Aorta (tissue), 5 donors: ENCODE results near the gene NCR1. TPM values are rescaled to one million over a fixed set of nuclear protein-coding genes. Genes with fewer than 3 reads are reported as not detected.
"Not testable (repeated sequence)": the region's sequence is repeated elsewhere in the genome, so short reads cannot be mapped to it uniquely, and the experiment has no call there.

Experiments
- ATAC-seq: fragments of 200-7000 bp; cut with Tn5 transposase; one replicate; pipeline ENCODE4 v1.9.1; 2022; ENCODE audit warnings: moderate library complexity; ENCODE audit not compliant: low FRiP score
- DNase-seq, 2 donors: peaks; one replicate each; pipeline ENCODE4 v3.0.0-alpha.2; 2020
- H3K27ac ChIP-seq, 2 donors: one replicate each; pipeline ENCODE4 v1.5.1; 2013; ENCODE audit warnings: low read length in 2 of 2, mild to moderate bottlenecking in 2 of 2, moderate library complexity in 2 of 2, control low read depth in 1 of 2, inconsistent platforms in 1 of 2, low read depth in 1 of 2
- H3K27me3 ChIP-seq, 2 donors: one replicate each; pipeline ENCODE4 v1.6.1; 2013; ENCODE audit warnings: control low read depth in 1 of 2, low read length in 1 of 2, mild to moderate bottlenecking in 1 of 2, moderate library complexity in 1 of 2; ENCODE audit not compliant: insufficient read depth in 2 of 2, control insufficient read depth in 1 of 2
- H3K36me3 ChIP-seq, 2 donors: one replicate each; pipeline ENCODE4 v1.6.1; 2013; ENCODE audit warnings: control low read depth in 1 of 2, low read length in 1 of 2, mild to moderate bottlenecking in 1 of 2; ENCODE audit not compliant: insufficient read depth in 2 of 2, control insufficient read depth in 1 of 2
- H3K4me1 ChIP-seq, 2 donors: one replicate each; pipeline ENCODE4 v1.6.1; 2013; ENCODE audit warnings: low read length in 2 of 2, control low read depth in 1 of 2, mild to moderate bottlenecking in 1 of 2, moderate library complexity in 1 of 2; ENCODE audit not compliant: insufficient read depth in 2 of 2, control insufficient read depth in 1 of 2
- H3K4me3 ChIP-seq, 2 donors: one replicate each; pipeline ENCODE4 v1.5.1; 2013; ENCODE audit warnings: low read length in 2 of 2, control low read depth in 1 of 2, mild to moderate bottlenecking in 1 of 2
- H3K9me3 ChIP-seq: one replicate; pipeline ENCODE4 v1.6.1; 2013; ENCODE audit warnings: mild to moderate bottlenecking, low read length; ENCODE audit not compliant: control insufficient read depth
- WGBS, 2 donors: extraction: QIAGEN DNeasy Blood & Tissue Kit; methylation state at CpG; one replicate each; pipeline ENCODE4 v1.1.7; 2013; 5-methylcytosine and 5-hydroxymethylcytosine counted together
- intact Hi-C, 2 donors: fragments of 100-400 bp; cut with DNase I; formaldehyde crosslinking; loops; one replicate each; pipeline versions ENCODE4 v1.14.2 to v1.15.0; 2022
- polyA plus RNA-seq, 2 donors: library from polyadenylated mRNA; stranded (reverse); fragments of 200-250 nt; gene quantifications; one replicate each; pipeline ENCODE4 v1.2.3, GENCODE V29; 2013
- total RNA-seq, 2 donors: library from RNA; stranded (reverse); fragmentation: NEBNext Ultra II Directional; extraction: Animal tissue kit (Norgen Biotek cat#: 25700); gene quantifications; one replicate each; pipeline ENCODE4 v1.2.1, GENCODE V29; 2021
- donor health status: healthy with polysubstance abuse.
- donor health status: Bipolar disorder and iron deficiency.
- donor health status: DM: no; HTN: no; CAD: no.
- donor health status: DM: no; HTN: no; CAD: no.
- donor health status: DM: yes; HTN: yes; CAD: no.

The NCR1 gene
- total and polyA plus RNA-seq, 4 donors = 0.72 to 1.0 TPM; not detected in 2

DNA sequence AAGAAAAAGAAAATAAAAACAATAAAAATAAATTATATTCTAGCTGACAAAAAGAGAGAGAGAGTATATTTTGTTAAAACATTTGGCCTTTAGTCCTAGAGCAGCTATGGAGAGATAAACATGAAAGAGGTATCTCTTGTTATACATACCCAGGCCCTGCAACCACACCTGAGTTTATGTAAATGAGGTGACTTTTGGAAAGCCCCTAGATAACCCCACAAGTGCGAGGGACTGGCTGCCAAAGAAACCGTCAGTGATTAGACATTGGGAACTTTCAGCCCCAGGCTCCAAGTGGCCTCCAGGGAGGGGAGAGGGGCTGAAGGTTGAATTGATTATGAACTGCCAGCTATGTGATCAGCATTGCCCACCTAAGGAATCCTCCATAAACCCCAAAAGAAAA, 43.5 kb downstream of the NCR1 start:
- WGBS, 2 donors = 29 to 64% methylated on average over 2 of the region's 2 CpGs
- H3K9me3 ChIP-seq = no peaks in the 10 kb centered on the region
- intact Hi-C loops = no loop called here
- no peaks in the 10 kb centered on the region for H3K27me3 ChIP-seq
- DNase-seq = no peak
- H3K4me1 ChIP-seq = no peaks in the 10 kb centered on the region
- H3K4me3 ChIP-seq = no peak overlapping the region
- ATAC-seq = no peak
- no peaks in the 10 kb centered on the region for H3K36me3 ChIP-seq
- no peak overlapping the region for H3K27ac ChIP-seq

DNA sequence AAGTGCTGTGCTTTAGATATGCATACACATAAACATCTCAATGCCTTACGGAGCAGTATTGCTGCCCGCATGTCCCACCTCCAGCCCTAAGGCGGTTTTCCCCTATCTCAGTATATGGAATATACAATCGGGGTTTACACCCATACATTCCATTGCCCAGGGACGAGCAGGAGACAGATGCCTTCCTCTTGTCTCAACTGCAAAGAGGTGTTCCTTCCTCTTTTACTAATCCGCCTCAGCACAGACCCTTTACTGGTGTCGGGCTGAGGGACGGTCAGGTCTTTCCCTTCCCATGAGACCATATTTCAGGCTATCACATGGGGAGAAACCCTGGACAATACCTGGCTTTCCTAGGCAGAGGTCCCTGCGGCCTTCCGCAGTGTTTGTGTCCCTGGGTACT, 44.6 kb downstream of the NCR1 start:
- H3K27ac ChIP-seq, DNase-seq, H3K27me3 ChIP-seq, ATAC-seq, H3K4me1 ChIP-seq, intact Hi-C loops, H3K9me3 ChIP-seq, H3K4me3 ChIP-seq, H3K36me3 ChIP-seq: not testable (repeated sequence)
- 54 to 58% methylated on average over 6 to 10 of the region's 10 CpGs for WGBS, 2 donors

DNA sequence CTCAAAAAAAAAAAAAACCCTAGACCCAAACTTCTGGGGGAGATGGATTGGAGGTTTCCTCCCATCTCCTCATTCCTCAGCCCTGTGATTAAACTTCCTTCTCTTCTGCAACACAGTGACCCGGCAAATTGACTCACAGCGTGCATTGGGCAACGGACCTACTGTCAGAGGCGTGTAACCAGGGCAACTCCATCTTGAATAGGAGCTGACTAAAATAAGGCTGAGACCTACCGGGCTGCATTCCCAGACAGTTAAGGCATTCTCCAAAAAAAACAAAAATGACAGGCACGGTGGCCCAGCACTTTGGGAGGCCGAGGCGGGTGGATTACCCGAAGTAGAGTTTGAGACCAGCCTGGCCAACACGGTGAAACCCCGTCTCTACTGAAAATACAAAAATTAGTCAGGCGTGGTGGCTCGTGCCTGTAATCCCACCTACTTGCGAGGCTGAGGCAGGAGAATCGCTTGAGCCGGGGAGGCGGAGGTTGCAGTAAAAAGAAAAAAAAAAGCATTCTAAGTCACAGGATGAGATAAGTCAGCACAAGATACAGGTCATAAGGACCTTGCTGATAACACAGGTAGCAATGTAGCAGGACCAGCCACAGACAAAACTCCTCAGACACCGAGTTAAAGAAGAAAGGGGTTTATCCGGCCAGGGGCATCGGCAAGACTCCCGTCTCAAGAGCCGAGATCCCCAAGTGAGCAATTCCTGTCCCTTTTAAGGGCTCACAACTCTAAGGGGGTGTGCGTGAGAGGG, 46.8 kb downstream of the NCR1 start:
- ATAC-seq = no peak
- DNase-seq = no peak
- H3K27ac ChIP-seq = no peak overlapping the region
- H3K9me3 ChIP-seq = no peaks in the 10 kb centered on the region
- 64 to 70% methylated on average over 23 of the region's 23 CpGs for WGBS, 2 donors
- no peaks in the 10 kb centered on the region for H3K36me3 ChIP-seq
- H3K4me3 ChIP-seq = no peak overlapping the region
- H3K4me1 ChIP-seq = no peaks in the 10 kb centered on the region
- H3K27me3 ChIP-seq = no peaks in the 10 kb centered on the region
- intact Hi-C loops = no loop called here

DNA sequence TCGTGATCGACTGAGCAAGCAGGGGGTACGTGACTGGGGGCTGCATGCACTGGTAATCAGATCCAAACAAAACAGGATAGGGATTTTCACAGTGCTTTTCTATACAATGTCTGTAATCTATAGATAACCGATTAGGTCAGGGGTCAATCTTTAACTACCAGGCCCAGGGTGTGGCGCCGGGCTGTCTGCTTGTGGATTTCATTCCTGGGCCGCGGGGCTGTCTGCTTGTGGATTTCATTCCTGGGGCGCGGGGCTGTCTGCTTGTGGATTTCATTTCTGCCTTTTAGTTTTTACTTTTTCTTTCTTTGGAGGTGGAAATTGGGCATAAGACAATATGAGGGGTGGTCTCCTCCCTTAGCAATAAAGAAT, 47.4 kb downstream of the NCR1 start:
- H3K27me3 ChIP-seq, H3K4me1 ChIP-seq, H3K4me3 ChIP-seq, H3K9me3 ChIP-seq, DNase-seq, intact Hi-C loops, H3K27ac ChIP-seq, H3K36me3 ChIP-seq, ATAC-seq: not testable (repeated sequence)
- 85 to 93% methylated on average over 10 of the region's 10 CpGs for WGBS, 2 donors

DNA sequence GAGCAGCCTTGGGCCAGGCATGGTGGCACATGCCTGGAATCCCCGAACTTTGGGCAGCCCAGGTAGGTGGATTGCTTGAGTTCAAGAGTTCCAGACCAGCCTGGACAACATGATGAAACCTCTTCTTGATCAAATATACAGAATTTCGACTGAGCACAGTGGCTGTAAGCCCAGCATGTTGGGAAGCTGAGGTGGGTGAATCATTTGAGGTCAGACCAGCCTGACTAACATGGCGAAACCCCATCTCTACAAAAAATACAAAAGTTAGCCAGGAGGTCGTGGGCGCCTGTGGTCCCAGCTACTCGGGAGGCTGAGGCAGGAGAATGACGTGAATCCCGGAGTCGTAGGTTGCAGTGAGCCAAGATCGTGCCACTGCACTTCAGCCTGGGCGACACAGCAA, 49.4 kb downstream of the NCR1 start:
- H3K27me3 ChIP-seq = no peaks in the 10 kb centered on the region

DNA sequence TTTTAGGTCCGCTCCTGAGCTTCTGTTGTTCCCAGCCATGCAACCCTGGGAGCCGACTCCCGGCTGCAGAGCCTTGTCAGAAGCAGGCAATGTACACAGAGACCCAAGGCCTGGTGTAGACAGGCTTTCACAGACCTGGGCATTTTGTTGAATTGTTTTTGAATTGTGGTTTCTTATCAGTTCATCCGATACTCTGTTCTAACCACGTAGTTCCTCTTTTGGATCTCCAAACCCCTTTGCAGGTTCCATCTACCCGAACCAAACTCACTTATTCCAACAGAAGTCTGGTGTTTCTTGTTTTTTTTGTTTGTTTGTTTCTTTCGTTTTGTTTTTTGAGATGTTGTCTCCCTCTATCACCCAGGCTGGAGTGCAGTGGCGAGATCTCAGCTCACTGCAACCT, 53.9 kb downstream of the NCR1 start:
- no peak for DNase-seq
- H3K4me1 ChIP-seq = no peaks in the 10 kb centered on the region
- 74 to 77% methylated on average over 8 of the region's 8 CpGs for WGBS, 2 donors
- H3K27me3 ChIP-seq = no peaks in the 10 kb centered on the region
- intact Hi-C loops = no loop called here
- no peak for ATAC-seq
- no peak overlapping the region for H3K27ac ChIP-seq
- no peaks in the 10 kb centered on the region for H3K36me3 ChIP-seq
- H3K9me3 ChIP-seq = no peaks in the 10 kb centered on the region
- H3K4me3 ChIP-seq = no peak overlapping the region

More for the DNA sequence above, 49.4 kb downstream of the NCR1 start:
- no peak for ATAC-seq
- no peaks in the 10 kb centered on the region for H3K4me1 ChIP-seq
- H3K9me3 ChIP-seq = no peaks in the 10 kb centered on the region
- no peak for DNase-seq
- intact Hi-C loops = no loop called here
- H3K27ac ChIP-seq = no peak overlapping the region
- H3K4me3 ChIP-seq = no peak overlapping the region
- H3K36me3 ChIP-seq = no peaks in the 10 kb centered on the region
- 86 to 88% methylated on average over 11 of the region's 11 CpGs for WGBS, 2 donors

Other genes with a start within 250 kb of the NCR1 start
- 10 to 100 TPM; 10.1 to 15.1 TPM for gene LILRB4, start 243.2 kb upstream of the NCR1 start, total RNA-seq
- 10 to 100 TPM in 1 of 2 donors, under 1 TPM in 1; 1.00 to 11.4 TPM for gene LILRB4, start 243.2 kb upstream of the NCR1 start, polyA plus RNA-seq
- gene KIR3DL3, start 181.7 kb upstream of the NCR1 start, total RNA-seq = not detected
- not detected for gene KIR3DL3, start 181.7 kb upstream of the NCR1 start, polyA plus RNA-seq
- gene KIR2DL3, start 167.6 kb upstream of the NCR1 start, total RNA-seq = not detected
- not detected for gene KIR2DL3, start 167.6 kb upstream of the NCR1 start, polyA plus RNA-seq
- not detected for gene KIR2DL1, start 136.4 kb upstream of the NCR1 start, total RNA-seq
- gene KIR2DL1, start 136.4 kb upstream of the NCR1 start, polyA plus RNA-seq = not detected
- gene KIR2DL4, start 102.5 kb upstream of the NCR1 start, total RNA-seq = not detected
- gene KIR2DL4, start 102.5 kb upstream of the NCR1 start, polyA plus RNA-seq = under 1 TPM in 1 of 2 donors, not detected in 1; 0.72 TPM
- not detected for gene KIR3DL1, start 89.7 kb upstream of the NCR1 start, total RNA-seq
- not detected for gene KIR3DL1, start 89.7 kb upstream of the NCR1 start, polyA plus RNA-seq
- gene KIR2DS4, start 73.5 kb upstream of the NCR1 start, total RNA-seq = not detected
- not detected for gene KIR2DS4, start 73.5 kb upstream of the NCR1 start, polyA plus RNA-seq
- not detected for gene KIR3DL2, start 55.7 kb upstream of the NCR1 start, total RNA-seq
- under 1 TPM in 1 of 2 donors, not detected in 1; 0.20 TPM for gene KIR3DL2, start 55.7 kb upstream of the NCR1 start, polyA plus RNA-seq
- gene FCAR, start 31.9 kb upstream of the NCR1 start, total RNA-seq = 1 to 10 TPM; 2.0 to 5.2 TPM
- gene FCAR, start 31.9 kb upstream of the NCR1 start, polyA plus RNA-seq = not detected
- not detected for gene NLRP7, start 41.4 kb downstream of the NCR1 start, total RNA-seq
- not detected for gene NLRP7, start 41.4 kb downstream of the NCR1 start, polyA plus RNA-seq
- gene NLRP2, start 60.2 kb downstream of the NCR1 start, total RNA-seq = 1 to 10 TPM in 1 of 2 donors, under 1 TPM in 1; 0.55 to 2.3 TPM
- 1 to 10 TPM in 1 of 2 donors, under 1 TPM in 1; 0.08 to 5.1 TPM for gene NLRP2, start 60.2 kb downstream of the NCR1 start, polyA plus RNA-seq
- under 1 TPM; 0.27 to 0.84 TPM for gene GP6, start 132.1 kb downstream of the NCR1 start, total RNA-seq
- under 1 TPM in 1 of 2 donors, not detected in 1; 0.08 TPM for gene GP6, start 132.1 kb downstream of the NCR1 start, polyA plus RNA-seq
- gene RDH13, start 157.0 kb downstream of the NCR1 start, total RNA-seq = 10 to 100 TPM in 1 of 2 donors, 1 to 10 TPM in 1; 8.9 to 14.4 TPM
- 10 to 100 TPM in 1 of 2 donors, 1 to 10 TPM in 1; 3.4 to 12.4 TPM for gene RDH13, start 157.0 kb downstream of the NCR1 start, polyA plus RNA-seq
- 1 to 10 TPM in 1 of 2 donors, under 1 TPM in 1; 0.81 to 4.1 TPM for gene EPS8L1, start 169.7 kb downstream of the NCR1 start, total RNA-seq
- 10 to 100 TPM in 1 of 2 donors, under 1 TPM in 1; 0.38 to 10.8 TPM for gene EPS8L1, start 169.7 kb downstream of the NCR1 start, polyA plus RNA-seq
- gene PPP1R12C, start 211.5 kb downstream of the NCR1 start, total RNA-seq = 100 to 1,000 TPM; 134 to 218 TPM
- gene PPP1R12C, start 211.5 kb downstream of the NCR1 start, polyA plus RNA-seq = 100 to 1,000 TPM; 104 to 432 TPM
- 1 to 10 TPM in 1 of 2 donors, not detected in 1; 1.3 TPM for gene TNNT1, start 243.1 kb downstream of the NCR1 start, total RNA-seq
- 1 to 10 TPM; 1.4 to 2.0 TPM for gene TNNT1, start 243.1 kb downstream of the NCR1 start, polyA plus RNA-seq